Heart left ventricle (tissue), 16 donors: Measurements from ENCODE around the gene TPST1. TPM values are rescaled to one million over a fixed set of nuclear protein-coding genes. Genes with fewer than 3 reads are reported as not detected.

Experiments used
- ATAC-seq, 4 donors: fragments of 200-7000 bp; cut with Tn5 transposase; one replicate each; pipeline ENCODE4 v1.9.1; 2020 to 2022; ENCODE audit warnings: moderate library complexity in 4 of 4, mild to moderate bottlenecking in 3 of 4, moderate number of reproducible peaks in 1 of 4
- DNase-seq, 5 donors: peaks; one replicate each; pipeline ENCODE4 v3.0.0-alpha.2; 2020
- H3K27ac ChIP-seq, 12 donors: fragments of 200-600 bp; sonication (generic) in 4 of 12; one replicate each; pipeline versions ENCODE4 v1.5.0 to v1.8.0; 2016 to 2022; ENCODE audit warnings: mild to moderate bottlenecking in 2 of 12
- H3K27me3 ChIP-seq, 9 donors: fragments of 200-600 bp; sonication (generic) in 2 of 9; one replicate each; pipeline versions ENCODE4 v1.5.1 to v1.8.0; 2016 to 2022; ENCODE audit warnings: mild to moderate bottlenecking in 3 of 9
- H3K36me3 ChIP-seq, 9 donors: fragments of 200-600 bp; sonication (generic) in 2 of 9; one replicate each; pipeline versions ENCODE4 v1.5.0 to v1.8.0; 2018 to 2022; ENCODE audit warnings: mild to moderate bottlenecking in 2 of 9
- H3K4me1 ChIP-seq, 12 donors: fragments of 200-600 bp; sonication (generic) in 4 of 12; one replicate each; pipeline versions ENCODE4 v1.5.0 to v1.8.0; 2016 to 2022; ENCODE audit warnings: mild to moderate bottlenecking in 3 of 12
- H3K4me3 ChIP-seq, 12 donors: fragments of 200-600 bp; sonication (generic) in 4 of 12; one replicate each; pipeline versions ENCODE4 v1.5.0 to v1.8.0; 2017 to 2022; ENCODE audit warnings: mild to moderate bottlenecking in 9 of 12, moderate library complexity in 4 of 12
- H3K9me3 ChIP-seq, 12 donors: fragments of 200-600 bp; sonication (generic) in 4 of 12; one replicate each; pipeline versions ENCODE4 v1.5.0 to v1.8.0; 2016 to 2022; ENCODE audit warnings: mild to moderate bottlenecking in 1 of 12
- CTCF ChIP-seq, 12 donors: fragments of 200-600 bp; sonication (generic) in 4 of 12; IDR thresholded peaks; one replicate each; pipeline versions ENCODE4 v1.5.0 to v1.8.0; 2018 to 2022; ENCODE audit warnings: antibody characterized with exemption in 12 of 12, mild to moderate bottlenecking in 5 of 12
- POLR2A ChIP-seq, 2 donors: fragments of 450-650 bp; IDR thresholded peaks; one replicate each; pipeline ENCODE4 v1.6.1; 2017; ENCODE audit warnings: antibody characterized with exemption in 2 of 2, mild to moderate bottlenecking in 2 of 2, moderate library complexity in 2 of 2
- WGBS, 4 donors: extraction: QIAGEN DNeasy Blood & Tissue Kit in 2 of 4; methylation state at CpG; one replicate each; pipeline versions ENCODE4 v1.1.5 to v1.1.7; 2013 to 2018; 5-methylcytosine and 5-hydroxymethylcytosine counted together
- intact Hi-C, 10 donors: fragments of 100-400 bp; cut with DNase I; formaldehyde crosslinking; loops; one replicate each; pipeline versions ENCODE4 v1.11.1 to v1.14.2; 2022
- polyA plus RNA-seq, 2 donors: library from polyadenylated mRNA; stranded (reverse); fragments of 200-250 nt; gene quantifications; one replicate each; pipeline ENCODE4 v1.2.3, GENCODE V29; 2013
- total RNA-seq, 9 donors: library from RNA; depleted of rRNA in 2 of 9; stranded (reverse); fragments of >200 nt in 2 of 9; fragmentation: NEBNext Ultra II Directional in 3 of 9; extraction: Animal tissue kit (Norgen Biotek cat#: 25700) in 3 of 9; gene quantifications; one replicate each; pipeline versions ENCODE4 v1.1.0 to v1.2.4, GENCODE V29; 2016 to 2023
- donor health status: ischemic (EF 13 %, LVEDD 7.1; RV severe dilation, severe dysfunction).
- donor health status: healthy with polysubstance abuse.
- donor health status: DM: no; HTN: yes; CAD: no.
- donor health status: DM: no; HTN: no; CAD: no.
- donor health status: ischemic (EF 25% LVEDD 6.9; RV normal size, moderate dysfunction).
- donor health status: ischemic (EF 25% LVEDD 5.7; RV mildly dilated, moderate dysfunction).
- donor health status: healthy.
- donor health status: DM: yes; HTN: yes; CAD: no.
- donor health status: ischemic (EF 35%, LVEDD 5.7; RV mildly dilated, moderate dysfunction).
- donor health status: nonischemic (EF 11% LVEDD 7.7; RV severe dilation, severe dysfunction).
- donor health status: DM: yes; HTN: yes; CAD: no.
- donor health status: PGD.
- donor health status: ischemic (EF 29% LVEDD 5.4; RV normal size, mild dysfunction).
- donor health status: nonischemic (EF 23%, LVEDD 6.1; RV moderate dilation, normal function).

Gene TPST1
- total and polyA plus RNA-seq, 11 donors = 1.9 to 10.8 (median 5.5) TPM

- Histone ChIP-seq H3K27me3 (no peaks in the 10 kb centered on the region), H3K4me3 (no peak overlapping the region), H3K4me1 (peaks cover 0 to 30% (median 11%) of the 10 kb centered on the region in 12 donors), H3K27ac (peak overlapping the region in 5 of 12 donors; percentile 3 to 68 (median 38)), H3K36me3 (no peaks in the 10 kb centered on the region), H3K9me3 (no peaks in the 10 kb centered on the region)
- WGBS, 4 donors = 83 to 93% (median 89%) methylated on average over 6 of the region's 6 CpGs
- ATAC-seq (no peak), DNase-seq (no peak)
- TF ChIP-seq CTCF (IDR thresholded peaks at IDR 0.05) = no peak
- no peak for TF ChIP-seq POLR2A (IDR thresholded peaks at IDR 0.05)
- intact Hi-C loops = no loop called here
Observed at GRCh38 chr7:66282591-66282935, 77.4 kb downstream of the TPST1 start.

- H3K27me3 ChIP-seq = no peaks in the 10 kb centered on the region
- H3K27ac ChIP-seq = peak overlapping the region in 2 of 12 donors; percentile 38 to 68
- no peaks in the 10 kb centered on the region for H3K9me3 ChIP-seq
- no peak for DNase-seq
- no peaks in the 10 kb centered on the region for H3K36me3 ChIP-seq
- ATAC-seq = peak in 1 of 4 donors; percentile 71
- H3K4me3 ChIP-seq = no peak overlapping the region
- TF ChIP-seq POLR2A (IDR thresholded peaks at IDR 0.05) (no peak), CTCF (IDR thresholded peaks at IDR 0.05) (no peak)
- peaks cover 0 to 30% (median 11%) of the 10 kb centered on the region in 12 donors for H3K4me1 ChIP-seq
- 94 to 97% (median 96%) methylated on average over 5 of the region's 5 CpGs for WGBS, 4 donors
- intact Hi-C loops = no loop called here
Observed at GRCh38 chr7:66283003-66283920, 78.1 kb downstream of the TPST1 start.

- Histone ChIP-seq H3K9me3 (peaks cover 0 to 30% (median 17%) of the 10 kb centered on the region in 12 donors), H3K36me3 (peaks cover 0 to 4% (median 0%) of the 10 kb centered on the region in 9 donors), H3K27ac (peak overlapping the region in 1 of 12 donors; percentile 19), H3K27me3 (no peaks in the 10 kb centered on the region), H3K4me1 (peaks cover 0 to 25% (median 0%) of the 10 kb centered on the region in 12 donors), H3K4me3 (no peak overlapping the region)
- 64 to 100% (median 73%) methylated on average over 1 of the region's 1 CpG for WGBS, 4 donors
- intact Hi-C loops = no loop called here
- no peak for DNase-seq
- ATAC-seq = no peak
- TF ChIP-seq CTCF (IDR thresholded peaks at IDR 0.05) = no peak
- no peak for TF ChIP-seq POLR2A (IDR thresholded peaks at IDR 0.05)
Observed at GRCh38 chr7:66296001-66296521, 90.9 kb downstream of the TPST1 start.

GRCh38 chr7:66296557-66296956 lies 91.4 kb downstream of the TPST1 start:
- H3K4me1 ChIP-seq = peaks cover 0 to 25% (median 0%) of the 10 kb centered on the region in 12 donors
- intact Hi-C loops = no loop called here
- H3K4me3 ChIP-seq = no peak overlapping the region
- H3K27ac ChIP-seq = peak overlapping the region in 1 of 12 donors; percentile 19
- peaks cover 0 to 30% (median 17%) of the 10 kb centered on the region in 12 donors for H3K9me3 ChIP-seq
- no peaks in the 10 kb centered on the region for H3K27me3 ChIP-seq
- no peak for ATAC-seq
- H3K36me3 ChIP-seq = peaks cover 0 to 4% (median 0%) of the 10 kb centered on the region in 9 donors
- DNase-seq = no peak
- TF ChIP-seq CTCF (IDR thresholded peaks at IDR 0.05) = no peak
- no peak for TF ChIP-seq POLR2A (IDR thresholded peaks at IDR 0.05)
- 91 to 96% (median 94%) methylated on average over 3 of the region's 3 CpGs for WGBS, 4 donors
